ENCODE results near the gene CSMD2.

Gene CSMD2

GRCh38 chr1:33842348-33842747 lies 322.7 kb downstream of the CSMD2 start:
- Histone ChIP-seq H3K9me3 (ENCODE audit: control insufficient read depth in 1 of 2, low read length in 2 of 2) (no peaks in the 10 kb centered on the region), H3K4me3 (ENCODE audit: low read depth in 1 of 2, low read length in 2 of 2) (no peak overlapping the region), H3K27me3 (ENCODE audit: low read depth, low read length) (no peaks in the 10 kb centered on the region), H3K27ac (ENCODE audit: low read length) (no peak overlapping the region), H3K36me3 (ENCODE audit: control insufficient read depth in 1 of 2, insufficient read depth in 2 of 2, low read length in 2 of 2) (no peaks in the 10 kb centered on the region), H3K4me1 (ENCODE audit: control insufficient read depth in 1 of 2, insufficient read depth in 2 of 2, low read length in 2 of 2) (no peaks in the 10 kb centered on the region)

- no peaks in the 10 kb centered on the region for H3K4me1 ChIP-seq (ENCODE audit: control insufficient read depth in 1 of 2, insufficient read depth in 2 of 2, low read length in 2 of 2)
- H3K36me3 ChIP-seq (ENCODE audit: control insufficient read depth in 1 of 2, insufficient read depth in 2 of 2, low read length in 2 of 2), result no peaks in the 10 kb centered on the region
- no peaks in the 10 kb centered on the region for H3K27me3 ChIP-seq (ENCODE audit: low read depth, low read length)
- peaks cover 0 to 3% of the 10 kb centered on the region in 2 donors for H3K9me3 ChIP-seq (ENCODE audit: control insufficient read depth in 1 of 2, low read length in 2 of 2)
- no peak overlapping the region for H3K27ac ChIP-seq (ENCODE audit: low read length)
- no peak overlapping the region for H3K4me3 ChIP-seq (ENCODE audit: low read depth in 1 of 2, low read length in 2 of 2)
Observed at GRCh38 chr1:33841494-33841893, 323.5 kb downstream of the CSMD2 start.

- peaks cover 0 to 3% of the 10 kb centered on the region in 2 donors for H3K9me3 ChIP-seq (ENCODE audit: control insufficient read depth in 1 of 2, low read length in 2 of 2)
- no peaks in the 10 kb centered on the region for H3K36me3 ChIP-seq (ENCODE audit: control insufficient read depth in 1 of 2, insufficient read depth in 2 of 2, low read length in 2 of 2)
- H3K4me3 ChIP-seq (ENCODE audit: low read depth in 1 of 2, low read length in 2 of 2), result no peak overlapping the region
- H3K27ac ChIP-seq (ENCODE audit: low read length), result no peak overlapping the region
- H3K27me3 ChIP-seq (ENCODE audit: low read depth, low read length), result no peaks in the 10 kb centered on the region
- H3K4me1 ChIP-seq (ENCODE audit: control insufficient read depth in 1 of 2, insufficient read depth in 2 of 2, low read length in 2 of 2), result no peaks in the 10 kb centered on the region
Observed at GRCh38 chr1:33837635-33838034, 327.4 kb downstream of the CSMD2 start.

- no peak overlapping the region for H3K4me3 ChIP-seq (ENCODE audit: low read depth in 1 of 2, low read length in 2 of 2)
- no peaks in the 10 kb centered on the region for H3K27me3 ChIP-seq (ENCODE audit: low read depth, low read length)
- H3K4me1 ChIP-seq (ENCODE audit: control insufficient read depth in 1 of 2, insufficient read depth in 2 of 2, low read length in 2 of 2), result no peaks in the 10 kb centered on the region
- peaks cover 0 to 3% of the 10 kb centered on the region in 2 donors for H3K9me3 ChIP-seq (ENCODE audit: control insufficient read depth in 1 of 2, low read length in 2 of 2)
- no peaks in the 10 kb centered on the region for H3K36me3 ChIP-seq (ENCODE audit: control insufficient read depth in 1 of 2, insufficient read depth in 2 of 2, low read length in 2 of 2)
- no peak overlapping the region for H3K27ac ChIP-seq (ENCODE audit: low read length)
Observed at GRCh38 chr1:33836911-33837310, 328.1 kb downstream of the CSMD2 start.

- Histone ChIP-seq H3K4me1 (ENCODE audit: control insufficient read depth in 1 of 2, insufficient read depth in 2 of 2, low read length in 2 of 2) (no peaks in the 10 kb centered on the region), H3K9me3 (ENCODE audit: control insufficient read depth in 1 of 2, low read length in 2 of 2) (no peaks in the 10 kb centered on the region), H3K4me3 (ENCODE audit: low read depth in 1 of 2, low read length in 2 of 2) (no peak overlapping the region), H3K27me3 (ENCODE audit: low read depth, low read length) (no peaks in the 10 kb centered on the region), H3K27ac (ENCODE audit: low read length) (no peak overlapping the region), H3K36me3 (ENCODE audit: control insufficient read depth in 1 of 2, insufficient read depth in 2 of 2, low read length in 2 of 2) (no peaks in the 10 kb centered on the region)
Observed at GRCh38 chr1:33828654-33829053, 336.4 kb downstream of the CSMD2 start.

- Histone ChIP-seq H3K36me3 (ENCODE audit: control insufficient read depth in 1 of 2, insufficient read depth in 2 of 2, low read length in 2 of 2) (no peaks in the 10 kb centered on the region), H3K4me3 (ENCODE audit: low read depth in 1 of 2, low read length in 2 of 2) (no peak overlapping the region), H3K27ac (ENCODE audit: low read length) (no peak overlapping the region)
Observed at GRCh38 chr1:33828059-33828458, 337.0 kb downstream of the CSMD2 start.

GRCh38 chr1:33826711-33827110 lies 338.3 kb downstream of the CSMD2 start:
- no peaks in the 10 kb centered on the region for H3K9me3 ChIP-seq (ENCODE audit: control insufficient read depth in 1 of 2, low read length in 2 of 2)
- H3K27me3 ChIP-seq (ENCODE audit: low read depth, low read length), result no peaks in the 10 kb centered on the region
- H3K36me3 ChIP-seq (ENCODE audit: control insufficient read depth in 1 of 2, insufficient read depth in 2 of 2, low read length in 2 of 2), result no peaks in the 10 kb centered on the region
- no peak overlapping the region for H3K4me3 ChIP-seq (ENCODE audit: low read depth in 1 of 2, low read length in 2 of 2)
- no peak overlapping the region for H3K27ac ChIP-seq (ENCODE audit: low read length)
- no peaks in the 10 kb centered on the region for H3K4me1 ChIP-seq (ENCODE audit: control insufficient read depth in 1 of 2, insufficient read depth in 2 of 2, low read length in 2 of 2)

More at GRCh38 chr1:33828059-33828458, 337.0 kb downstream of the CSMD2 start:
- Histone ChIP-seq H3K4me1 (ENCODE audit: control insufficient read depth in 1 of 2, insufficient read depth in 2 of 2, low read length in 2 of 2) (no peaks in the 10 kb centered on the region), H3K27me3 (ENCODE audit: low read depth, low read length) (no peaks in the 10 kb centered on the region), H3K9me3 (ENCODE audit: control insufficient read depth in 1 of 2, low read length in 2 of 2) (no peaks in the 10 kb centered on the region)

- no peaks in the 10 kb centered on the region for H3K27me3 ChIP-seq (ENCODE audit: low read depth, low read length)
- H3K9me3 ChIP-seq (ENCODE audit: control insufficient read depth in 1 of 2, low read length in 2 of 2), result no peaks in the 10 kb centered on the region
- H3K4me3 ChIP-seq (ENCODE audit: low read depth in 1 of 2, low read length in 2 of 2), result no peak overlapping the region
- no peaks in the 10 kb centered on the region for H3K36me3 ChIP-seq (ENCODE audit: control insufficient read depth in 1 of 2, insufficient read depth in 2 of 2, low read length in 2 of 2)
- no peaks in the 10 kb centered on the region for H3K4me1 ChIP-seq (ENCODE audit: control insufficient read depth in 1 of 2, insufficient read depth in 2 of 2, low read length in 2 of 2)
- no peak overlapping the region for H3K27ac ChIP-seq (ENCODE audit: low read length)
Observed at GRCh38 chr1:33826311-33826710, 338.7 kb downstream of the CSMD2 start.

- Histone ChIP-seq H3K27me3 (ENCODE audit: low read depth, low read length) (no peaks in the 10 kb centered on the region), H3K4me3 (ENCODE audit: low read depth in 1 of 2, low read length in 2 of 2) (no peak overlapping the region), H3K9me3 (ENCODE audit: control insufficient read depth in 1 of 2, low read length in 2 of 2) (no peaks in the 10 kb centered on the region), H3K4me1 (ENCODE audit: control insufficient read depth in 1 of 2, insufficient read depth in 2 of 2, low read length in 2 of 2) (no peaks in the 10 kb centered on the region), H3K27ac (ENCODE audit: low read length) (no peak overlapping the region), H3K36me3 (ENCODE audit: control insufficient read depth in 1 of 2, insufficient read depth in 2 of 2, low read length in 2 of 2) (no peaks in the 10 kb centered on the region)
Observed at GRCh38 chr1:33825506-33825905, 339.5 kb downstream of the CSMD2 start.

GRCh38 chr1:33824971-33825370 lies 340.1 kb downstream of the CSMD2 start:
- no peak overlapping the region for H3K4me3 ChIP-seq (ENCODE audit: low read depth in 1 of 2, low read length in 2 of 2)
- no peaks in the 10 kb centered on the region for H3K9me3 ChIP-seq (ENCODE audit: control insufficient read depth in 1 of 2, low read length in 2 of 2)
- no peaks in the 10 kb centered on the region for H3K4me1 ChIP-seq (ENCODE audit: control insufficient read depth in 1 of 2, insufficient read depth in 2 of 2, low read length in 2 of 2)
- H3K27me3 ChIP-seq (ENCODE audit: low read depth, low read length), result no peaks in the 10 kb centered on the region
- H3K36me3 ChIP-seq (ENCODE audit: control insufficient read depth in 1 of 2, insufficient read depth in 2 of 2, low read length in 2 of 2), result no peaks in the 10 kb centered on the region
- no peak overlapping the region for H3K27ac ChIP-seq (ENCODE audit: low read length)

- Histone ChIP-seq H3K27ac (ENCODE audit: low read length) (no peak overlapping the region), H3K27me3 (ENCODE audit: low read depth, low read length) (no peaks in the 10 kb centered on the region), H3K9me3 (ENCODE audit: control insufficient read depth in 1 of 2, low read length in 2 of 2) (no peaks in the 10 kb centered on the region), H3K4me1 (ENCODE audit: control insufficient read depth in 1 of 2, insufficient read depth in 2 of 2, low read length in 2 of 2) (no peaks in the 10 kb centered on the region), H3K4me3 (ENCODE audit: low read depth in 1 of 2, low read length in 2 of 2) (no peak overlapping the region), H3K36me3 (ENCODE audit: control insufficient read depth in 1 of 2, insufficient read depth in 2 of 2, low read length in 2 of 2) (no peaks in the 10 kb centered on the region)
Observed at GRCh38 chr1:33824321-33824720, 340.7 kb downstream of the CSMD2 start.

GRCh38 chr1:33823830-33824229 lies 341.2 kb downstream of the CSMD2 start:
- no peak overlapping the region for H3K4me3 ChIP-seq (ENCODE audit: low read depth in 1 of 2, low read length in 2 of 2)
- H3K4me1 ChIP-seq (ENCODE audit: control insufficient read depth in 1 of 2, insufficient read depth in 2 of 2, low read length in 2 of 2), result no peaks in the 10 kb centered on the region
- H3K36me3 ChIP-seq (ENCODE audit: control insufficient read depth in 1 of 2, insufficient read depth in 2 of 2, low read length in 2 of 2), result no peaks in the 10 kb centered on the region
- no peaks in the 10 kb centered on the region for H3K27me3 ChIP-seq (ENCODE audit: low read depth, low read length)
- H3K9me3 ChIP-seq (ENCODE audit: control insufficient read depth in 1 of 2, low read length in 2 of 2), result no peaks in the 10 kb centered on the region
- no peak overlapping the region for H3K27ac ChIP-seq (ENCODE audit: low read length)

Measured in muscle layer of duodenum (tissue), 2 donors.